ENCODE data around the gene WRNIP1. TPM values are rescaled to one million over a fixed set of nuclear protein-coding genes. Genes with fewer than 3 reads are reported as not detected.

Gene WRNIP1
- total and polyA plus RNA-seq, 2 of the 4 experiments (the other 2 are of a cell fraction) = 43.7 to 47.1 TPM

GRCh38 chr6:2828629-2829028 lies 63.4 kb downstream of the WRNIP1 start:
- dilution Hi-C loops (cut with HindIII; ENCODE audit: low sequenced_read_pairs, unreplicated experiment) = no loop called here
- no peak overlapping the region for H3K14ac ChIP-seq (replicated peaks; ENCODE audit: low read depth, low read length)

More at GRCh38 chr6:2828629-2829028, 63.4 kb downstream of the WRNIP1 start:
- Histone ChIP-seq H3K4ac (ENCODE audit: low read depth, low read length) (no peak overlapping the region), H3K79me1 (ENCODE audit: low read depth in 1 of 2, low read length in 2 of 2) (peaks cover 0 to 2% of the 10 kb centered on the region in 2 experiments; a peak in 1 of 4 replicates), H3K56ac (ENCODE audit: extremely low read depth, insufficient read depth, low read length) (no peak overlapping the region), H3K9me1 (ENCODE audit: insufficient read depth, low read length) (no peaks in the 10 kb centered on the region), H3K4me1 (ENCODE audit: control insufficient read depth, insufficient read depth, low read length) (peaks cover 2% of the 10 kb centered on the region; the same call in 1 of the 2 replicates), H3K27me3 (ENCODE audit: control insufficient read depth, insufficient read depth, low read length) (no peaks in the 10 kb centered on the region), H3K9ac (ENCODE audit: low read depth, low read length) (no peak overlapping the region), H3K23ac (ENCODE audit: low read depth, low read length) (no peak overlapping the region), H2BK120ac (ENCODE audit: low read depth, low read length) (no peak overlapping the region), H2BK15ac (ENCODE audit: low read depth, low read length) (no peak overlapping the region), H4K5ac (ENCODE audit: low read depth, low read length) (no peak overlapping the region), H3K9me3 (ENCODE audit: control insufficient read depth, insufficient read depth, low read length) (no peaks in the 10 kb centered on the region), H2BK20ac (ENCODE audit: low read depth, low read length) (no peak overlapping the region), H3K18ac (ENCODE audit: low read depth, low read length) (no peak overlapping the region), H3K4me3 (ENCODE audit: insufficient read depth, low read depth, low read length) (no peak overlapping the region), H4K20me1 (ENCODE audit: insufficient read depth, low read length) (no peaks in the 10 kb centered on the region), H3K36me3 (ENCODE audit: control insufficient read depth, insufficient read depth, low read length) (peaks cover 2% of the 10 kb centered on the region), H2BK5ac (ENCODE audit: low read depth, low read length, poor library complexity, severe bottlenecking) (no peak overlapping the region), H2AK5ac (ENCODE audit: low read depth, low read length) (no peak overlapping the region), H2AFZ (replicated peaks; ENCODE audit: low read length, poor library complexity) (no peak overlapping the region), H4K8ac (ENCODE audit: low read depth in 2 of 2, low read length in 2 of 2) (no peak overlapping the region), H3K4me2 (ENCODE audit: low read depth, low read length) (no peak overlapping the region), H4K91ac (ENCODE audit: insufficient read depth, low read depth, low read length) (no peak overlapping the region), H3K27ac (ENCODE audit: insufficient read depth, low read length) (no peak overlapping the region), H2AK9ac (replicated peaks; ENCODE audit: low read depth, low read length, poor library complexity) (no peak overlapping the region)
- DNase-seq (no peak), ATAC-seq (ENCODE audit: low read depth) (no peak)
- CTCF ChIA-PET = no interaction called here
- BruUV-seq (replicated peaks) = no TSS peak
- TF ChIP-seq CEBPB (IDR thresholded peaks at IDR 0.05; ENCODE audit: low read depth, low read length) (peak; percentile 81), NFE2L2 (IDR thresholded peaks at IDR 0.05; ENCODE audit: low read depth, low read length) (no peak), MAFK (IDR thresholded peaks at IDR 0.05; ENCODE audit: low read depth, low read length) (no peak), CTCF (conservative IDR thresholded peaks at IDR 0.05; ENCODE audit: low read depth, low read length) (no peak)
- in situ Hi-C loops (cut with MboI; ENCODE audit: low sequenced_read_pairs) (no loop called here), intact Hi-C loops (cut with micrococcal nuclease) (no loop called here)
- POLR2A ChIA-PET (ENCODE audit: unreplicated experiment) = no interaction called here
- WGBS, 2 experiments (ENCODE audit: extremely low coverage in 2 of 2, insufficient read length in 1 of 2) = 100% methylated on average over 1 of the region's 4 CpGs; no CpG with 5 or more reads in 1 of the 2 experiments

All from IMR-90 (cell line).